Measurements from ENCODE around the gene USH2A. TPM values are rescaled to one million over a fixed set of nuclear protein-coding genes. Genes with fewer than 3 reads are reported as not detected.

USH2A gene
- total RNA-seq, 1 donor from 2014 or later: not detected

- Histone ChIP-seq H3K36me3 (no peaks in the 10 kb centered on the region), H3K4me1 (no peaks in the 10 kb centered on the region), H3K27ac (no peak overlapping the region), H3K27me3 (ENCODE audit: low read depth) (no peaks in the 10 kb centered on the region), H3K4me3 (no peak overlapping the region), H3K9me3 (no peaks in the 10 kb centered on the region)
- no peak for ATAC-seq
- DNase-seq: no peak
- intact Hi-C loops (cut with DNase I): no loop called here
- no peak for TF ChIP-seq CTCF (IDR thresholded peaks at IDR 0.05)
These were observed 214.1 kb downstream of the USH2A start for GRCh38 chr1:216209125-216209524.

GRCh38 chr1:216207154-216207553 is 216.1 kb downstream of the USH2A start:
- DNase-seq: no peak
- Histone ChIP-seq H3K4me1 (no peaks in the 10 kb centered on the region), H3K4me3 (no peak overlapping the region), H3K9me3 (no peaks in the 10 kb centered on the region), H3K36me3 (no peaks in the 10 kb centered on the region), H3K27ac (no peak overlapping the region), H3K27me3 (ENCODE audit: low read depth) (no peaks in the 10 kb centered on the region)
- TF ChIP-seq CTCF (IDR thresholded peaks at IDR 0.05): no peak
- intact Hi-C loops (cut with DNase I): no loop called here
- ATAC-seq: no peak

- no peak overlapping the region for H3K27ac ChIP-seq
- H3K27me3 ChIP-seq (ENCODE audit: low read depth): no peaks in the 10 kb centered on the region
- TF ChIP-seq CTCF (IDR thresholded peaks at IDR 0.05): no peak
- ATAC-seq: no peak
- H3K9me3 ChIP-seq: no peaks in the 10 kb centered on the region
- no peaks in the 10 kb centered on the region for H3K36me3 ChIP-seq
- intact Hi-C loops (cut with DNase I): no loop called here
- H3K4me3 ChIP-seq: no peak overlapping the region
- no peak for DNase-seq
- H3K4me1 ChIP-seq: no peaks in the 10 kb centered on the region
These were observed 218.1 kb downstream of the USH2A start for GRCh38 chr1:216205176-216205575.

- H3K9me3 ChIP-seq: no peaks in the 10 kb centered on the region
- ATAC-seq (no peak), DNase-seq (no peak)
- no peaks in the 10 kb centered on the region for H3K36me3 ChIP-seq
- no peak overlapping the region for H3K4me3 ChIP-seq
- H3K27ac ChIP-seq: no peak overlapping the region
- H3K27me3 ChIP-seq (ENCODE audit: low read depth): no peaks in the 10 kb centered on the region
- TF ChIP-seq CTCF (IDR thresholded peaks at IDR 0.05): no peak
- no peaks in the 10 kb centered on the region for H3K4me1 ChIP-seq
- intact Hi-C loops (cut with DNase I): no loop called here
These were observed 221.3 kb downstream of the USH2A start for GRCh38 chr1:216201946-216202345.

- no peaks in the 10 kb centered on the region for H3K27me3 ChIP-seq (ENCODE audit: low read depth)
- no peaks in the 10 kb centered on the region for H3K4me1 ChIP-seq
- no peak for DNase-seq
- no peaks in the 10 kb centered on the region for H3K36me3 ChIP-seq
- H3K27ac ChIP-seq: no peak overlapping the region
- no peak for TF ChIP-seq CTCF (IDR thresholded peaks at IDR 0.05)
- no peak overlapping the region for H3K4me3 ChIP-seq
- intact Hi-C loops (cut with DNase I): no loop called here
- no peaks in the 10 kb centered on the region for H3K9me3 ChIP-seq
- no peak for ATAC-seq
These were observed 222.3 kb downstream of the USH2A start for GRCh38 chr1:216200941-216201340.

GRCh38 chr1:216194721-216195120 is 228.5 kb downstream of the USH2A start:
- intact Hi-C loops (cut with DNase I): no loop called here
- no peak for DNase-seq
- ATAC-seq: no peak
- no peak overlapping the region for H3K4me3 ChIP-seq
- TF ChIP-seq CTCF (IDR thresholded peaks at IDR 0.05): no peak
- H3K9me3 ChIP-seq: no peaks in the 10 kb centered on the region
- H3K27ac ChIP-seq: no peak overlapping the region
- no peaks in the 10 kb centered on the region for H3K4me1 ChIP-seq
- H3K27me3 ChIP-seq (ENCODE audit: low read depth): no peaks in the 10 kb centered on the region
- no peaks in the 10 kb centered on the region for H3K36me3 ChIP-seq

Measured in lower lobe of right lung (tissue), 2 donors.